ENCODE results near the gene CHIA.

The CHIA gene

GRCh38 chr1:111286912-111287311 lies 3.7 kb upstream of the CHIA start:
- Mint-ChIP-seq H3K9me3 (no peaks in the 10 kb centered on the region), H3K27ac (no peak overlapping the region), H3K4me1 (peaks cover 5% of the 10 kb centered on the region), H3K27me3 (ENCODE audit: low read depth) (no peaks in the 10 kb centered on the region), H3K36me3 (ENCODE audit: low read depth) (no peaks in the 10 kb centered on the region), H3K4me3 (no peak overlapping the region)
- TF ChIP-seq CTCF (IDR thresholded peaks at IDR 0.05; ENCODE audit: unreplicated experiment in 3 of 3) = no peak

- Mint-ChIP-seq H3K27ac (no peak overlapping the region), H3K36me3 (ENCODE audit: low read depth) (no peaks in the 10 kb centered on the region), H3K27me3 (ENCODE audit: low read depth) (no peaks in the 10 kb centered on the region), H3K4me1 (peaks cover 5% of the 10 kb centered on the region), H3K4me3 (no peak overlapping the region), H3K9me3 (no peaks in the 10 kb centered on the region)
- no peak for TF ChIP-seq CTCF (IDR thresholded peaks at IDR 0.05; ENCODE audit: unreplicated experiment in 3 of 3)
These were observed 1.3 kb upstream of the CHIA start for GRCh38 chr1:111289371-111289770.

GRCh38 chr1:111290104-111290503 lies 547 bp upstream of the CHIA start:
- Mint-ChIP-seq H3K4me3 (no peak overlapping the region), H3K9me3 (no peaks in the 10 kb centered on the region), H3K36me3 (ENCODE audit: low read depth) (no peaks in the 10 kb centered on the region), H3K27me3 (ENCODE audit: low read depth) (no peaks in the 10 kb centered on the region), H3K4me1 (peaks cover 5% of the 10 kb centered on the region), H3K27ac (peak overlapping the region in 1 of 3 experiments; percentile 41)
- TF ChIP-seq CTCF (IDR thresholded peaks at IDR 0.05; ENCODE audit: unreplicated experiment in 3 of 3) = no peak

- no peak overlapping the region for H3K27ac Mint-ChIP-seq
- H3K9me3 Mint-ChIP-seq = peaks cover 9% of the 10 kb centered on the region
- H3K4me1 Mint-ChIP-seq = peaks cover 5% of the 10 kb centered on the region
- H3K27me3 Mint-ChIP-seq (ENCODE audit: low read depth) = no peaks in the 10 kb centered on the region
- H3K36me3 Mint-ChIP-seq (ENCODE audit: low read depth) = no peaks in the 10 kb centered on the region
- TF ChIP-seq CTCF (IDR thresholded peaks at IDR 0.05; ENCODE audit: unreplicated experiment in 3 of 3) = no peak
- no peak overlapping the region for H3K4me3 Mint-ChIP-seq
These were observed 3.7 kb downstream of the CHIA start for GRCh38 chr1:111294390-111294789.

GRCh38 chr1:111302374-111302773 lies 11.7 kb downstream of the CHIA start:
- Mint-ChIP-seq H3K27me3 (ENCODE audit: low read depth) (no peaks in the 10 kb centered on the region), H3K27ac (no peak overlapping the region), H3K36me3 (ENCODE audit: low read depth) (no peaks in the 10 kb centered on the region), H3K4me3 (no peak overlapping the region), H3K4me1 (no peaks in the 10 kb centered on the region), H3K9me3 (peaks cover 26% of the 10 kb centered on the region)
- TF ChIP-seq CTCF (IDR thresholded peaks at IDR 0.05; ENCODE audit: unreplicated experiment in 3 of 3) = no peak

GRCh38 chr1:111309690-111310089 lies 19.0 kb downstream of the CHIA start:
- Mint-ChIP-seq H3K36me3 (ENCODE audit: low read depth) (no peaks in the 10 kb centered on the region), H3K4me1 (no peaks in the 10 kb centered on the region), H3K27me3 (ENCODE audit: low read depth) (no peaks in the 10 kb centered on the region), H3K9me3 (no peaks in the 10 kb centered on the region), H3K4me3 (no peak overlapping the region), H3K27ac (no peak overlapping the region)
- TF ChIP-seq CTCF (IDR thresholded peaks at IDR 0.05; ENCODE audit: unreplicated experiment in 3 of 3) = no peak

Data from nephron (organoid).